ENCODE measurements around the gene RUFY3.
"Not testable (repeated sequence)": the region's sequence is repeated elsewhere in the genome, so short reads cannot be mapped to it uniquely, and the experiment has no call there.

Gene RUFY3

GRCh38 chr4:70739496-70740337, 18.0 kb downstream of the RUFY3 start:
- DNase-seq: no peak

- DNase-seq: no peak
Observed at GRCh38 chr4:70741867-70742658, 20.3 kb downstream of the RUFY3 start.

- DNase-seq: no peak
Observed at GRCh38 chr4:70743731-70744130, 22.0 kb downstream of the RUFY3 start.

- no peak for DNase-seq
Observed at GRCh38 chr4:70746179-70746839, 24.5 kb downstream of the RUFY3 start.

GRCh38 chr4:70747874-70748273, 26.1 kb downstream of the RUFY3 start:
- no peak for DNase-seq

- DNase-seq: no peak
Observed at GRCh38 chr4:70749313-70749712, 27.5 kb downstream of the RUFY3 start.

- no peak for DNase-seq
Observed at GRCh38 chr4:70752236-70752635, 30.5 kb downstream of the RUFY3 start.

GRCh38 chr4:70753630-70754029, 31.9 kb downstream of the RUFY3 start:
- no peak for DNase-seq

GRCh38 chr4:70754470-70754869, 32.7 kb downstream of the RUFY3 start:
- no peak for DNase-seq

- DNase-seq: no peak
Observed at GRCh38 chr4:70754990-70755688, 33.4 kb downstream of the RUFY3 start.

GRCh38 chr4:70759126-70759525, 37.4 kb downstream of the RUFY3 start:
- no peak for DNase-seq

GRCh38 chr4:70759627-70760026, 37.9 kb downstream of the RUFY3 start:
- DNase-seq: no peak

GRCh38 chr4:70760662-70761061, 38.9 kb downstream of the RUFY3 start:
- DNase-seq: no peak

- no peak for DNase-seq
Observed at GRCh38 chr4:70761276-70761816, 39.6 kb downstream of the RUFY3 start.

GRCh38 chr4:70765368-70765767, 43.6 kb downstream of the RUFY3 start:
- DNase-seq: no peak

- no peak for DNase-seq
Observed at GRCh38 chr4:70768301-70768948, 46.7 kb downstream of the RUFY3 start.

GRCh38 chr4:70769396-70769795, 47.6 kb downstream of the RUFY3 start:
- not testable (repeated sequence) for DNase-seq

- DNase-seq: no peak
Observed at GRCh38 chr4:70772929-70773555, 51.3 kb downstream of the RUFY3 start.

- DNase-seq: no peak
Observed at GRCh38 chr4:70778888-70779422, 57.2 kb downstream of the RUFY3 start.

GRCh38 chr4:70783096-70783495, 61.3 kb downstream of the RUFY3 start:
- no peak for DNase-seq

- DNase-seq: no peak
Observed at GRCh38 chr4:70787496-70787895, 65.7 kb downstream of the RUFY3 start.

All from NCI-H524 treated with DMSO at 0.1 percent for 48 hours (cell line).